HG03060 (cell line): ENCODE results near the gene TSPAN18.

ENCODE experiments used
- ATAC-seq: cut with Tn5 transposase; IDR thresholded peaks from one replicate; pipeline ENCODE4 v1.9.1; 2021; ENCODE audit warnings: low read depth, moderate number of reproducible peaks; ENCODE audit not compliant: unreplicated experiment

The TSPAN18 gene

GRCh38 chr11:44930588-44931302, 204.0 kb downstream of the TSPAN18 start:
- no peak for ATAC-seq

GRCh38 chr11:44931466-44931865, 204.7 kb downstream of the TSPAN18 start:
- no peak for ATAC-seq

GRCh38 chr11:44934110-44934509, 207.3 kb downstream of the TSPAN18 start:
- no peak for ATAC-seq

GRCh38 chr11:44934735-44935250, 208.0 kb downstream of the TSPAN18 start:
- no peak for ATAC-seq

GRCh38 chr11:44936525-44936924, 209.8 kb downstream of the TSPAN18 start:
- no peak for ATAC-seq

- no peak for ATAC-seq
Observed at GRCh38 chr11:44936951-44937543, 210.3 kb downstream of the TSPAN18 start.

GRCh38 chr11:44938066-44938691, 211.4 kb downstream of the TSPAN18 start:
- ATAC-seq = no peak

GRCh38 chr11:44939673-44940395, 213.1 kb downstream of the TSPAN18 start:
- no peak for ATAC-seq

- no peak for ATAC-seq
Observed at GRCh38 chr11:44940404-44940803, 213.6 kb downstream of the TSPAN18 start.

- no peak for ATAC-seq
Observed at GRCh38 chr11:44940835-44941234, 214.1 kb downstream of the TSPAN18 start.

GRCh38 chr11:44941259-44942021, 214.7 kb downstream of the TSPAN18 start:
- ATAC-seq = no peak

- ATAC-seq = no peak
Observed at GRCh38 chr11:44942029-44942955, 215.5 kb downstream of the TSPAN18 start.

GRCh38 chr11:44943118-44943517, 216.4 kb downstream of the TSPAN18 start:
- ATAC-seq = no peak

GRCh38 chr11:44943696-44944095, 216.9 kb downstream of the TSPAN18 start:
- no peak for ATAC-seq

GRCh38 chr11:44944181-44944852, 217.6 kb downstream of the TSPAN18 start:
- no peak for ATAC-seq

- no peak for ATAC-seq
Observed at GRCh38 chr11:44944853-44945235, 218.1 kb downstream of the TSPAN18 start.

GRCh38 chr11:44945666-44946065, 218.9 kb downstream of the TSPAN18 start:
- no peak for ATAC-seq

- ATAC-seq = no peak
Observed at GRCh38 chr11:44946263-44946662, 219.5 kb downstream of the TSPAN18 start.

GRCh38 chr11:44947114-44947513, 220.4 kb downstream of the TSPAN18 start:
- no peak for ATAC-seq
